Panc1 (cell line): ENCODE measurements around the gene GALNT13. TPM values are rescaled to one million over a fixed set of nuclear protein-coding genes. Genes with fewer than 3 reads are reported as not detected.
A peak's percentile ranks its signal among the peaks of the same experiment; 100 is the strongest.

Experiments used
- ATAC-seq: fragments of 200-7000 bp; cut with Tn5 transposase; 2 replicates; pipeline ENCODE4 v1.9.1; 2020; ENCODE audit warnings: mild to moderate bottlenecking, moderate library complexity
- BruUV-seq: library from RNA; stranded (reverse); fragments of 400-500 nt; replicated peaks from 2 replicates; lab custom pipeline; 2021; lab: Mats Ljungman, UMichigan
- CTCF ChIA-PET: fragments of 300-600 bp; sonication (Branson Sonifier 250); formaldehyde crosslinking; loops from one replicate; lab custom pipeline; 2022; ENCODE audit warnings: antibody characterized with exemption; lab: Charles Lee
- POLR2A ChIA-PET: fragments of 300-600 bp; sonication (Branson Sonifier 250); formaldehyde crosslinking; loops from one replicate; lab custom pipeline; 2022; ENCODE audit warnings: antibody characterized with exemption; lab: Charles Lee
- DNase-seq: peaks from one replicate; pipeline ENCODE4 v3.0.0-alpha.2; 2010; ENCODE audit warnings: low read depth, low spot score
- H3K27ac ChIP-seq: 2 replicates; pipeline ENCODE4 v1.5.1; 2011; ENCODE audit warnings: mild to moderate bottlenecking, low read length, inconsistent platforms
- H3K27me3 ChIP-seq: fragments of 200-500 bp; sonication (Bioruptor generic); 2 replicates; pipeline ENCODE4 v1.6.0; 2014; ENCODE audit warnings: low read length, inconsistent platforms; ENCODE audit not compliant: control insufficient read depth, insufficient read depth
- H3K36me3 ChIP-seq: fragments of 200-500 bp; sonication (Bioruptor generic); 2 replicates; pipeline ENCODE4 v1.5.1; 2014; ENCODE audit warnings: inconsistent platforms, mild to moderate bottlenecking, low read length, moderate library complexity; ENCODE audit not compliant: control insufficient read depth, insufficient read depth
- H3K4me1 ChIP-seq: 2 replicates; pipeline ENCODE4 v1.5.1; 2011; ENCODE audit warnings: inconsistent platforms, mild to moderate bottlenecking, low read length, moderate library complexity; ENCODE audit not compliant: control insufficient read depth, insufficient read depth
- H3K4me3 ChIP-seq, 2 experiments: 2 replicates each; pipeline ENCODE4 v1.5.1; 2011 to 2012; ENCODE audit warnings: low read depth in 2 of 2, low read length in 2 of 2, mild to moderate bottlenecking in 2 of 2, inconsistent platforms in 1 of 2, moderate library complexity in 1 of 2
- H3K9me3 ChIP-seq: fragments of 200-500 bp; sonication (Bioruptor generic); 2 replicates; pipeline ENCODE4 v1.5.1; 2014; ENCODE audit warnings: low read depth, mild to moderate bottlenecking, inconsistent platforms, low read length, moderate library complexity; ENCODE audit not compliant: control insufficient read depth, insufficient read depth
- POLR2AphosphoS5 ChIP-seq: IDR thresholded peaks from 2 replicates; pipeline ENCODE4 v1.6.1; 2012; ENCODE audit warnings: mild to moderate bottlenecking, low read depth, low read length, moderate library complexity
- SIN3A ChIP-seq: IDR thresholded peaks from 2 replicates; pipeline ENCODE4 v1.6.1; 2012; ENCODE audit warnings: low read depth, mild to moderate bottlenecking, low read length, moderate library complexity, borderline replicate concordance; ENCODE audit not compliant: insufficient read depth
- TCF7L2 ChIP-seq: IDR thresholded peaks from 2 replicates; pipeline ENCODE4 v1.6.1; 2011; ENCODE audit warnings: mild to moderate bottlenecking, low read depth, low read length, inconsistent platforms
- in situ Hi-C: cut with HindIII; loops from 2 replicates; pipeline ENCODE4 v1.10.0; 2016; ENCODE audit warnings: low sequenced_read_pairs, low pct_unique_long_range_greater_than_20kb
- intact Hi-C: fragments of 100-400 bp; cut with micrococcal nuclease; formaldehyde crosslinking; loops from one replicate; pipeline ENCODE4 v1.10.0; 2022; ENCODE audit not compliant: unreplicated experiment
- total RNA-seq: library from RNA; stranded (reverse); gene quantifications from one replicate; pipeline ENCODE4 v1.2.1, GENCODE V29; 2021; ENCODE audit not compliant: unreplicated experiment
- TF ChIP-seq, protein P1 (sequence below): fragments of 450-650 bp; IDR thresholded peaks from 2 replicates; pipeline ENCODE4 v1.5.1; 2017; ENCODE audit warnings: mild to moderate bottlenecking
- TF ChIP-seq, protein P2 (sequence below), 2 experiments: IDR thresholded peaks; 2 replicates each; pipeline ENCODE4 v1.6.1; 2011 to 2012; ENCODE audit warnings: low read depth in 2 of 2, control low read depth in 1 of 2, low read length in 1 of 2, mild to moderate bottlenecking in 1 of 2, moderate library complexity in 1 of 2; ENCODE audit not compliant: insufficient read depth in 1 of 2

The GALNT13 gene
- total RNA-seq, 1 experiment from 2014 or later: not detected

- Histone ChIP-seq H3K36me3 (no peaks in the 10 kb centered on the region), H3K4me1 (no peaks in the 10 kb centered on the region), H3K4me3 (no peak overlapping the region), H3K27ac (no peak overlapping the region), H3K27me3 (no peaks in the 10 kb centered on the region), H3K9me3 (no peaks in the 10 kb centered on the region)
- in situ Hi-C loops: no loop called here
- CTCF ChIA-PET: no interaction called here
- POLR2A ChIA-PET: no interaction called here
- BruUV-seq: no TSS peak
- no peak for ATAC-seq
- DNase-seq: no peak
- intact Hi-C loops: loop anchor here (10.0 kb wide), 1 partner anchor 770 kb away; no protein-coding TSS in a partner anchor
- TF ChIP-seq POLR2AphosphoS5 (no peak), SIN3A (no peak), TCF7L2 (no peak)
- TF ChIP-seq, protein P1, sequence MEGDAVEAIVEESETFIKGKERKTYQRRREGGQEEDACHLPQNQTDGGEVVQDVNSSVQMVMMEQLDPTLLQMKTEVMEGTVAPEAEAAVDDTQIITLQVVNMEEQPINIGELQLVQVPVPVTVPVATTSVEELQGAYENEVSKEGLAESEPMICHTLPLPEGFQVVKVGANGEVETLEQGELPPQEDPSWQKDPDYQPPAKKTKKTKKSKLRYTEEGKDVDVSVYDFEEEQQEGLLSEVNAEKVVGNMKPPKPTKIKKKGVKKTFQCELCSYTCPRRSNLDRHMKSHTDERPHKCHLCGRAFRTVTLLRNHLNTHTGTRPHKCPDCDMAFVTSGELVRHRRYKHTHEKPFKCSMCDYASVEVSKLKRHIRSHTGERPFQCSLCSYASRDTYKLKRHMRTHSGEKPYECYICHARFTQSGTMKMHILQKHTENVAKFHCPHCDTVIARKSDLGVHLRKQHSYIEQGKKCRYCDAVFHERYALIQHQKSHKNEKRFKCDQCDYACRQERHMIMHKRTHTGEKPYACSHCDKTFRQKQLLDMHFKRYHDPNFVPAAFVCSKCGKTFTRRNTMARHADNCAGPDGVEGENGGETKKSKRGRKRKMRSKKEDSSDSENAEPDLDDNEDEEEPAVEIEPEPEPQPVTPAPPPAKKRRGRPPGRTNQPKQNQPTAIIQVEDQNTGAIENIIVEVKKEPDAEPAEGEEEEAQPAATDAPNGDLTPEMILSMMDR: no peak
- TF ChIP-seq, protein P2, sequence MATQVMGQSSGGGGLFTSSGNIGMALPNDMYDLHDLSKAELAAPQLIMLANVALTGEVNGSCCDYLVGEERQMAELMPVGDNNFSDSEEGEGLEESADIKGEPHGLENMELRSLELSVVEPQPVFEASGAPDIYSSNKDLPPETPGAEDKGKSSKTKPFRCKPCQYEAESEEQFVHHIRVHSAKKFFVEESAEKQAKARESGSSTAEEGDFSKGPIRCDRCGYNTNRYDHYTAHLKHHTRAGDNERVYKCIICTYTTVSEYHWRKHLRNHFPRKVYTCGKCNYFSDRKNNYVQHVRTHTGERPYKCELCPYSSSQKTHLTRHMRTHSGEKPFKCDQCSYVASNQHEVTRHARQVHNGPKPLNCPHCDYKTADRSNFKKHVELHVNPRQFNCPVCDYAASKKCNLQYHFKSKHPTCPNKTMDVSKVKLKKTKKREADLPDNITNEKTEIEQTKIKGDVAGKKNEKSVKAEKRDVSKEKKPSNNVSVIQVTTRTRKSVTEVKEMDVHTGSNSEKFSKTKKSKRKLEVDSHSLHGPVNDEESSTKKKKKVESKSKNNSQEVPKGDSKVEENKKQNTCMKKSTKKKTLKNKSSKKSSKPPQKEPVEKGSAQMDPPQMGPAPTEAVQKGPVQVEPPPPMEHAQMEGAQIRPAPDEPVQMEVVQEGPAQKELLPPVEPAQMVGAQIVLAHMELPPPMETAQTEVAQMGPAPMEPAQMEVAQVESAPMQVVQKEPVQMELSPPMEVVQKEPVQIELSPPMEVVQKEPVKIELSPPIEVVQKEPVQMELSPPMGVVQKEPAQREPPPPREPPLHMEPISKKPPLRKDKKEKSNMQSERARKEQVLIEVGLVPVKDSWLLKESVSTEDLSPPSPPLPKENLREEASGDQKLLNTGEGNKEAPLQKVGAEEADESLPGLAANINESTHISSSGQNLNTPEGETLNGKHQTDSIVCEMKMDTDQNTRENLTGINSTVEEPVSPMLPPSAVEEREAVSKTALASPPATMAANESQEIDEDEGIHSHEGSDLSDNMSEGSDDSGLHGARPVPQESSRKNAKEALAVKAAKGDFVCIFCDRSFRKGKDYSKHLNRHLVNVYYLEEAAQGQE (IDR thresholded peaks at IDR 0.05; ENCODE audit: insufficient read depth in 1 of 2, low read depth in 2 of 2, low read length in 1 of 2): no peak
Observed at GRCh38 chr2:154455166-154455565, 583.4 kb downstream of the GALNT13 start.

DNA sequence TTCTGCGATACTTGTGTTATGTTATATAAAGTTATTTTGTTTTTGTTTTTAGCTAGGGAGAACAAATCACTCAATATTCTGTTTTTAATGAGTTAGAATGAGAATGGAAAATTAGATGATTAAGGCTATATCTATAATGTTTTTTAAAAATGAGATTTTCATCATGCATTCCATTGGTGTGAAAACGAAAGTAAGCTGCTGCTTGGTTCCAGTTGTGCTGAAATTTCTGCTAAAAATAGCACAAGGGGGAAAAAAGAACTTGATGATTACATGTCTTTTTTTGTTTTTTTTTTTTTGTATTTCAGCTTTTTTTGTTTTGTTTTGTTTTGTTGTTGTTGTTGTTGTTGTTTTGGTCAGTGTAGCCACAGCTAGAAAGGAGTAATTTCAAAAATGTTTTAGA lies 584.1 kb downstream of the GALNT13 start:
- intact Hi-C loops (loop anchor here (10.0 kb wide), 1 partner anchor 769 kb away; no protein-coding TSS in a partner anchor), in situ Hi-C loops (no loop called here)
- Histone ChIP-seq H3K27ac (no peak overlapping the region), H3K9me3 (no peaks in the 10 kb centered on the region), H3K4me1 (no peaks in the 10 kb centered on the region), H3K4me3 (peak overlapping the region in 1 of 2 experiments; percentile 7; a peak in 1 of 4 replicates), H3K36me3 (no peaks in the 10 kb centered on the region), H3K27me3 (no peaks in the 10 kb centered on the region)
- ATAC-seq (no peak), DNase-seq (no peak)
- ChIA-PET CTCF (no interaction called here), POLR2A (no interaction called here)
- TF ChIP-seq SIN3A (no peak), POLR2AphosphoS5 (no peak), TCF7L2 (no peak)
- TF ChIP-seq, protein P1: no peak
- TF ChIP-seq, protein P2 (IDR thresholded peaks at IDR 0.05; ENCODE audit: insufficient read depth in 1 of 2, low read depth in 2 of 2, low read length in 1 of 2): no peak
- no TSS peak for BruUV-seq
